Thyroid gland (tissue), 4 donors: ENCODE measurements around the gene DUSP19.

Experiments used
- POLR2A ChIP-seq, 2 donors: fragments of 450-650 bp; IDR thresholded peaks; one replicate each; pipeline ENCODE4 v1.6.1; 2017; ENCODE audit warnings: antibody characterized with exemption in 2 of 2, mild to moderate bottlenecking in 2 of 2, moderate library complexity in 1 of 2
- TF ChIP-seq, protein P1 (sequence below), 6 experiments: fragments of 200-600 bp in 3 of 6; fragments of 450-650 bp in 3 of 6; sonication (generic) in 3 of 6; IDR thresholded peaks; one replicate each; pipeline ENCODE4 v1.5.1; 2016 to 2019; ENCODE audit warnings: antibody characterized with exemption in 6 of 6, mild to moderate bottlenecking in 2 of 6, inconsistent platforms in 1 of 6, moderate library complexity in 1 of 6

DNA sequence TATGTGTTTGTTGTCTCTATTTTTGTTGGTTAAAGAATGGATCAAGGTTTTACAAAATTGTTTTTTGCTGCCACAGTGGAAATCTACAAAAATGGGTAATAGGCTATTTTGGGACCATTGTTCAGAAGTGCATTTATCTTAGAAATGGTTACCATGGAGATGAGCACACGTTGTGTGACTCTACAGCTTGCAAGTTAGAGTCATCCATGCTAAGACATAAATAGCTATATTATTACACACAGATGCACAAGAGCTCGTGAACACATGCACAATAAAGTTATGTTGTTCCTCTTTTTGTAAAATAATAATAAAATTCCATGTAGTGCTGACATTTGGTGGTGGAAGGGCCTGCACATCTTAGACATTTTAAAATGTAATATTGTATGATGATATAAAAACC lies 15.5 kb upstream of the DUSP19 start:
- TF ChIP-seq, protein P1, sequence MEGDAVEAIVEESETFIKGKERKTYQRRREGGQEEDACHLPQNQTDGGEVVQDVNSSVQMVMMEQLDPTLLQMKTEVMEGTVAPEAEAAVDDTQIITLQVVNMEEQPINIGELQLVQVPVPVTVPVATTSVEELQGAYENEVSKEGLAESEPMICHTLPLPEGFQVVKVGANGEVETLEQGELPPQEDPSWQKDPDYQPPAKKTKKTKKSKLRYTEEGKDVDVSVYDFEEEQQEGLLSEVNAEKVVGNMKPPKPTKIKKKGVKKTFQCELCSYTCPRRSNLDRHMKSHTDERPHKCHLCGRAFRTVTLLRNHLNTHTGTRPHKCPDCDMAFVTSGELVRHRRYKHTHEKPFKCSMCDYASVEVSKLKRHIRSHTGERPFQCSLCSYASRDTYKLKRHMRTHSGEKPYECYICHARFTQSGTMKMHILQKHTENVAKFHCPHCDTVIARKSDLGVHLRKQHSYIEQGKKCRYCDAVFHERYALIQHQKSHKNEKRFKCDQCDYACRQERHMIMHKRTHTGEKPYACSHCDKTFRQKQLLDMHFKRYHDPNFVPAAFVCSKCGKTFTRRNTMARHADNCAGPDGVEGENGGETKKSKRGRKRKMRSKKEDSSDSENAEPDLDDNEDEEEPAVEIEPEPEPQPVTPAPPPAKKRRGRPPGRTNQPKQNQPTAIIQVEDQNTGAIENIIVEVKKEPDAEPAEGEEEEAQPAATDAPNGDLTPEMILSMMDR (IDR thresholded peaks at IDR 0.05), result no peak
- TF ChIP-seq POLR2A (IDR thresholded peaks at IDR 0.05), result no peak
